Natural killer cell (primary cell): ENCODE measurements around the gene IGLON5. TPM values are rescaled to one million over a fixed set of nuclear protein-coding genes. Genes with fewer than 3 reads are reported as not detected.

Source experiments
- ATAC-seq, 3 donors: fragments of 150-1000 bp in 2 of 3; fragments of 200-7000 bp in 1 of 3; cut with Tn5 transposase; 1 replicate in 1 of 3; 2 replicates in 2 of 3; pipeline ENCODE4 v1.10.0; 2021; ENCODE audit warnings: mild to moderate bottlenecking in 2 of 3, moderate library complexity in 2 of 3
- DNase-seq, 2 donors: peaks; one replicate each; pipeline versions ENCODE4 v3.0.0 to v3.0.0-alpha.2; 2013 to 2021; ENCODE audit warnings: mixed read lengths in 1 of 2
- H3K27ac ChIP-seq: one replicate; pipeline ENCODE4 v1.5.1; 2013; ENCODE audit warnings: mild to moderate bottlenecking, low read length
- H3K27me3 ChIP-seq: one replicate; pipeline ENCODE4 v1.6.1; 2013; ENCODE audit warnings: low read length; ENCODE audit not compliant: control insufficient read depth, insufficient read depth
- H3K36me3 ChIP-seq: one replicate; pipeline ENCODE4 v1.6.1; 2013; ENCODE audit warnings: low read length; ENCODE audit not compliant: control insufficient read depth, insufficient read depth
- H3K4me1 ChIP-seq: one replicate; pipeline ENCODE4 v1.6.1; 2013; ENCODE audit warnings: low read length; ENCODE audit not compliant: control insufficient read depth, insufficient read depth
- H3K4me3 ChIP-seq: one replicate; pipeline ENCODE4 v1.5.1; 2013; ENCODE audit warnings: low read length
- H3K9me3 ChIP-seq: one replicate; pipeline ENCODE4 v1.6.1; 2013; ENCODE audit warnings: low read length; ENCODE audit not compliant: control insufficient read depth, insufficient read depth
- H3K27ac Mint-ChIP-seq, 2 donors: one replicate each; pipeline ENCODE4 v1.8.0; 2022; ENCODE audit warnings: mild to moderate bottlenecking in 2 of 2, mixed read lengths in 2 of 2, moderate library complexity in 1 of 2
- H3K27me3 Mint-ChIP-seq, 2 donors: one replicate each; pipeline ENCODE4 v1.8.0; 2022; ENCODE audit warnings: low read depth in 2 of 2, mixed read lengths in 2 of 2
- H3K36me3 Mint-ChIP-seq: one replicate; pipeline ENCODE4 v1.8.0; 2022; ENCODE audit warnings: mixed read lengths
- H3K4me1 Mint-ChIP-seq, 2 donors: one replicate each; pipeline ENCODE4 v1.8.0; 2022; ENCODE audit warnings: mixed read lengths in 2 of 2
- H3K4me3 Mint-ChIP-seq: one replicate; pipeline ENCODE4 v1.8.0; 2022; ENCODE audit warnings: mild to moderate bottlenecking, moderate library complexity, mixed read lengths
- H3K9me3 Mint-ChIP-seq, 2 donors: one replicate each; pipeline ENCODE4 v1.8.0; 2022; ENCODE audit warnings: mixed read lengths in 2 of 2
- WGBS: methylation state at CpG from one replicate; pipeline ENCODE4 v1.1.7; 2013; ENCODE audit warnings: missing lambda C conversion rate; ENCODE audit not compliant: insufficient coverage; 5-methylcytosine and 5-hydroxymethylcytosine counted together
- intact Hi-C: fragments of 100-400 bp; cut with micrococcal nuclease; formaldehyde crosslinking; loops from one replicate; pipeline ENCODE4 v1.14.2; 2022
- total RNA-seq, 4 donors: library from RNA; stranded (reverse); fragments of 120-200 nt in 1 of 4; gene quantifications; one replicate each; pipeline versions ENCODE4 v1.2.3 to v1.2.4, GENCODE V29; 2013 to 2022
- TF ChIP-seq, protein P1 (sequence below): fragments of 200-600 bp; IDR thresholded peaks from one replicate; pipeline ENCODE4 v1.8.0; 2022; ENCODE audit warnings: antibody characterized with exemption

Gene IGLON5
- total RNA-seq, 3 donors from 2014 or later (not counting 1 experiment from before 2014, with no cell fraction given) = not detected

DNA sequence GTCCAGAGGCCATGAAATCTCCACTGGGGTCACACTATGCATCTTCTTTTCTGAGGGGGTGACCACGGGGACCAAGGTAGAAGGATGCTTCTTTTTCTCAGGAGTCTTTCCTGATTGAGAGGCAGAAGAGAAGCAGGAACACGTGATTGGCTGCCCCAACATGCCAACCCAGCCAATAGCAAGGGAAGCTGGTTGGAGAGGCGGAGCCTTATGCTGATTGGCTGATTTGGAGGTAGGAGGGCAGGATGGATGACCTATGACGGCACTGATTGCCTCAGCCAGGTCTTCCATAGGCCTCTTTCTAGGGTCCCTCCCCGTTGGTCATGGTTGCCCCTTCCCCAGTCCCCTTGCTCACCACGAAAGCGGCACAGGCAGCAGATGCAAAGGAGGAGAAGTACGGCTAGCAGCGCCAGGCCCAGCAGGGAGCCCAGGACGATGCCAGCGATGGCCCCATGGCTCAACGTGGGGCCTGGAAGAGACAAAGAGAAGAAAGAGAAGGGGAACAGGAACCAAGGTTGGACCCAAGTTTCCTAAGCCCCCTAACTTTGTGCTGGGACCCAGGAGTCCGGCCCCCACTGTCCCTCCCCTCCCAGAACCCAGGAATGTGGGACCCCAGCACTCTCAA lies 22.5 kb downstream of the IGLON5 start:
- no peak overlapping the region for H3K4me3 Mint-ChIP-seq
- peaks cover 15 to 18% of the 10 kb centered on the region in 2 donors for H3K27me3 Mint-ChIP-seq
- TF ChIP-seq, protein P1, sequence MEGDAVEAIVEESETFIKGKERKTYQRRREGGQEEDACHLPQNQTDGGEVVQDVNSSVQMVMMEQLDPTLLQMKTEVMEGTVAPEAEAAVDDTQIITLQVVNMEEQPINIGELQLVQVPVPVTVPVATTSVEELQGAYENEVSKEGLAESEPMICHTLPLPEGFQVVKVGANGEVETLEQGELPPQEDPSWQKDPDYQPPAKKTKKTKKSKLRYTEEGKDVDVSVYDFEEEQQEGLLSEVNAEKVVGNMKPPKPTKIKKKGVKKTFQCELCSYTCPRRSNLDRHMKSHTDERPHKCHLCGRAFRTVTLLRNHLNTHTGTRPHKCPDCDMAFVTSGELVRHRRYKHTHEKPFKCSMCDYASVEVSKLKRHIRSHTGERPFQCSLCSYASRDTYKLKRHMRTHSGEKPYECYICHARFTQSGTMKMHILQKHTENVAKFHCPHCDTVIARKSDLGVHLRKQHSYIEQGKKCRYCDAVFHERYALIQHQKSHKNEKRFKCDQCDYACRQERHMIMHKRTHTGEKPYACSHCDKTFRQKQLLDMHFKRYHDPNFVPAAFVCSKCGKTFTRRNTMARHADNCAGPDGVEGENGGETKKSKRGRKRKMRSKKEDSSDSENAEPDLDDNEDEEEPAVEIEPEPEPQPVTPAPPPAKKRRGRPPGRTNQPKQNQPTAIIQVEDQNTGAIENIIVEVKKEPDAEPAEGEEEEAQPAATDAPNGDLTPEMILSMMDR = no peak
- intact Hi-C loops = no loop called here
- no peaks in the 10 kb centered on the region for H3K36me3 ChIP-seq
- no peaks in the 10 kb centered on the region for H3K9me3 Mint-ChIP-seq
- H3K4me1 ChIP-seq = peaks cover 7% of the 10 kb centered on the region
- ATAC-seq (no peak), DNase-seq (no peak)
- H3K4me1 Mint-ChIP-seq = peaks cover under 1 to 12% of the 10 kb centered on the region in 2 donors
- WGBS = 91% methylated on average over 13 of the region's 13 CpGs
- H3K27ac Mint-ChIP-seq = no peak overlapping the region
- no peaks in the 10 kb centered on the region for H3K27me3 ChIP-seq
- H3K27ac ChIP-seq = no peak overlapping the region
- H3K9me3 ChIP-seq = no peaks in the 10 kb centered on the region
- no peaks in the 10 kb centered on the region for H3K36me3 Mint-ChIP-seq
- H3K4me3 ChIP-seq = no peak overlapping the region

DNA sequence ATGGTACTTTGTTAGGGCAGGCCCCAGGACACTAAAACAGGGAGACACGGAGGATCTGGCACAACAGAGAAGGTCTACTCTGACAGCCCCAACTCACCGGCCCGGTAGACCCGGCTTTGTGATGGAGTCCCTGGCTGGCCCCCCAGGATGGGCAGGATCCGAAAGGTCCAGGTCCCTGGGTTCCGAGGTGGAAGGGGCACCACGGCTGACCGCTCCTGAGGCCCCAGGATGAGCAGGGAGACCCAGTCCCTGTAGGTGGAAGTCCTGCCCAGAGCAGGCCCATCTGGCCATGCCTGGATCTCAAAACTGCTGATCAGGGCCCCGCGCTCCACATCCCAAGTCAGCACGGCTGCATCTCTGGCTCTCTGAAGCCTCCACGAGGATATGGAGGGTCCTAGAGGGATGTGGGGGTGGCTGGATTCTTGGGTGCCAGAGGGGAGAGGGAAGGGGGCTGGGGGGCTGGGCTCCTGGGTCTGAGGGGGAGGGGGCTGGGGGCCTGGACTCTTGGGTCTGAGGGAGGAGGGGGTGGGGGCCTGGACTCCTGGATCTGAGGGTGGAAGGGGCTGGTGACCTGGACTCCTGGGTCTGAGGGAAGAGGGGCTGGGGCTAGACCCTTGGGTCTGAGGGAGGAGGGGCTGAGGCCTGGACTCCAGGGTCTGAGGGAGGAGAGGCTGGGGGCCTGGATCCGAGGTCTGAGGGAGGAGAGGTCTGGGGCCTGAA lies 25.9 kb downstream of the IGLON5 start:
- TF ChIP-seq, protein P1 = no peak
- no peak overlapping the region for H3K27ac ChIP-seq
- peaks cover 8 to 20% of the 10 kb centered on the region in 2 donors for H3K4me1 Mint-ChIP-seq
- no peaks in the 10 kb centered on the region for H3K36me3 Mint-ChIP-seq
- H3K27me3 Mint-ChIP-seq = peaks cover under 1 to 17% of the 10 kb centered on the region in 2 donors
- no peaks in the 10 kb centered on the region for H3K9me3 ChIP-seq
- no peaks in the 10 kb centered on the region for H3K9me3 Mint-ChIP-seq
- H3K36me3 ChIP-seq = no peaks in the 10 kb centered on the region
- H3K4me3 ChIP-seq = no peak overlapping the region
- H3K27ac Mint-ChIP-seq = no peak overlapping the region
- DNase-seq (no peak), ATAC-seq (no peak)
- no peak overlapping the region for H3K4me3 Mint-ChIP-seq
- no peaks in the 10 kb centered on the region for H3K27me3 ChIP-seq
- peaks cover 23% of the 10 kb centered on the region for H3K4me1 ChIP-seq
- intact Hi-C loops = no loop called here
- 97% methylated on average over 13 of the region's 13 CpGs for WGBS

DNA sequence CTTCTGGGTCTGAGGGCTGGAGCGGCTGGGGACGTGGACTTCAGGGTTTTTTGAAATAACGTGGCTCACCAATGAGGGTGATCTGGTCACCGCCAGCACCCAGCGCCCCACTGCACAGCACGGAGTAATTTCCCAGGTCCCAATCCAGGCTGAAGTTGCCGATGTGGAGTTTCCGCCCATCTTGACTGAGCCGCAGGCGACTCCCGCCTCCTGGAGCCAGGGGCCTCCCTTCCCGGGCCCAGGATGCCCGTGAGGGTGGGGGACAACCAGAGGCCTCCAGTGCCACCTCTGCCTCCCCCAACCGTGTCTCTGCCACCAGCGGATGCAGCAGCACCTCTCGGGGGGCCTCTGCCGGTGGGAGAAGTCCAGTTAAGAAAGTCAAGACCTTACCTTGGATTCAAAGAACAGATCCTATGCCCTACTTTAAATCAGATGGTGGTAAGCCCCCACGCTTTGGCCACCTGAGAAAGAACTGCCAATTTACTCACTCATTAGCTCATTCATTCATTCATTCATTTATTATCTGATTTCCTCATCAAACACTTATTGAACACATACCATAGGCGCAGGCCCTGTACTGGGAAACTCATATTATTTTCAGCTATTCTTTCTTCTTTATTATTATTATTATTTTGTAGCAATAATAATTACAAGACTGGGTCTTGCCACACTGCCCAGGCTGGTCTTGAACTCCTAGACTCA lies 26.6 kb downstream of the IGLON5 start:
- Histone ChIP-seq H3K9me3 (no peaks in the 10 kb centered on the region), H3K4me3 (no peak overlapping the region), H3K36me3 (no peaks in the 10 kb centered on the region), H3K4me1 (peaks cover 23% of the 10 kb centered on the region), H3K27me3 (no peaks in the 10 kb centered on the region), H3K27ac (no peak overlapping the region)
- TF ChIP-seq, protein P1 = no peak
- 90% methylated on average over 18 of the region's 19 CpGs for WGBS
- Mint-ChIP-seq H3K4me3 (no peak overlapping the region), H3K36me3 (no peaks in the 10 kb centered on the region), H3K27ac (peak overlapping the region in 1 of 2 donors; percentile 87), H3K27me3 (peaks cover 0 to 17% of the 10 kb centered on the region in 2 donors), H3K4me1 (peaks cover 8 to 26% of the 10 kb centered on the region in 2 donors), H3K9me3 (no peaks in the 10 kb centered on the region)
- intact Hi-C loops = loop anchor here (1.0 to 2.0 kb wide), 5 partner anchors 29 to 319 kb away; partner anchors contain the start of gene ETFB
- no peak for DNase-seq
- no peak for ATAC-seq
